GM18858 (cell line): ENCODE results near the gene BAG2.

Source experiments
- ATAC-seq: cut with Tn5 transposase; IDR thresholded peaks from one replicate; pipeline ENCODE4 v1.9.1; 2021; ENCODE audit not compliant: unreplicated experiment

The BAG2 gene

GRCh38 chr6:57173886-57174510 lies 1.9 kb downstream of the BAG2 start:
- ATAC-seq, result no peak

GRCh38 chr6:57174511-57174907 lies 2.4 kb downstream of the BAG2 start:
- ATAC-seq, result no peak

GRCh38 chr6:57177545-57178265 lies 5.6 kb downstream of the BAG2 start:
- ATAC-seq, result no peak

GRCh38 chr6:57180596-57180995 lies 8.5 kb downstream of the BAG2 start:
- ATAC-seq, result no peak

GRCh38 chr6:57182017-57182432 lies 9.9 kb downstream of the BAG2 start:
- ATAC-seq, result no peak

- no peak for ATAC-seq
Observed at GRCh38 chr6:57183336-57183735, 11.2 kb downstream of the BAG2 start.

- ATAC-seq, result no peak
Observed at GRCh38 chr6:57190140-57190539, 18.0 kb downstream of the BAG2 start.

GRCh38 chr6:57193177-57193576 lies 21.1 kb downstream of the BAG2 start:
- ATAC-seq, result no peak

GRCh38 chr6:57195457-57195856 lies 23.3 kb downstream of the BAG2 start:
- no peak for ATAC-seq

GRCh38 chr6:57198926-57199636 lies 27.0 kb downstream of the BAG2 start:
- no peak for ATAC-seq

GRCh38 chr6:57201718-57202117 lies 29.6 kb downstream of the BAG2 start:
- no peak for ATAC-seq

GRCh38 chr6:57205550-57206328 lies 33.6 kb downstream of the BAG2 start:
- no peak for ATAC-seq

- ATAC-seq, result no peak
Observed at GRCh38 chr6:57207141-57207540, 35.0 kb downstream of the BAG2 start.

- no peak for ATAC-seq
Observed at GRCh38 chr6:57207872-57208271, 35.7 kb downstream of the BAG2 start.

GRCh38 chr6:57209030-57209429 lies 36.9 kb downstream of the BAG2 start:
- ATAC-seq, result no peak

- ATAC-seq, result no peak
Observed at GRCh38 chr6:57210060-57210459, 37.9 kb downstream of the BAG2 start.

- no peak for ATAC-seq
Observed at GRCh38 chr6:57215260-57215659, 43.1 kb downstream of the BAG2 start.

GRCh38 chr6:57216235-57217101 lies 44.3 kb downstream of the BAG2 start:
- no peak for ATAC-seq

- ATAC-seq, result no peak
Observed at GRCh38 chr6:57217270-57217669, 45.1 kb downstream of the BAG2 start.

GRCh38 chr6:57220083-57220703 lies 48.1 kb downstream of the BAG2 start:
- no peak for ATAC-seq
